GM12878 (cell line): ENCODE measurements around the gene INO80C. TPM values are rescaled to one million over a fixed set of nuclear protein-coding genes. Genes with fewer than 3 reads are reported as not detected.

Source experiments
- BMI1 ChIP-seq: fragments of 450-650 bp; IDR thresholded peaks from 2 replicates; pipeline ENCODE4 v1.6.1; 2016; ENCODE audit warnings: mild to moderate bottlenecking, moderate library complexity, borderline replicate concordance
- CBX5 ChIP-seq: sonication (generic); IDR thresholded peaks from 2 replicates; pipeline ENCODE4 v1.6.1; 2016; ENCODE audit warnings: low read depth, moderate library complexity, mild to moderate bottlenecking, inconsistent platforms
- CHD1 ChIP-seq: IDR thresholded peaks from 2 replicates; pipeline ENCODE4 v1.6.1; 2012; ENCODE audit warnings: low read depth, low read length, improper control_type of control experiment
- IKZF1 ChIP-seq: fragments of 450-650 bp; conservative IDR thresholded peaks from 2 replicates; pipeline ENCODE4 v1.6.1; 2017; ENCODE audit warnings: antibody characterized with exemption, mild to moderate bottlenecking
- KDM1A ChIP-seq: fragments of 200-600 bp; sonication (generic); IDR thresholded peaks from 2 replicates; pipeline ENCODE4 v1.6.1; 2016; ENCODE audit warnings: borderline replicate concordance
- KLF5 ChIP-seq: fragments of 450-650 bp; IDR thresholded peaks from 2 replicates; pipeline ENCODE4 v1.6.1; 2014; ENCODE audit warnings: mild to moderate bottlenecking; ENCODE audit not compliant: partially characterized antibody
- LARP7 ChIP-seq: fragments of 450-650 bp; IDR thresholded peaks from 2 replicates; pipeline ENCODE4 v1.6.1; 2017; ENCODE audit warnings: mild to moderate bottlenecking
- MXI1 ChIP-seq: fragments of 150-350 bp; IDR thresholded peaks from 2 replicates; pipeline ENCODE4 v1.6.1; 2011; ENCODE audit warnings: low read depth, mild to moderate bottlenecking, inconsistent platforms, low read length, improper control_type of control experiment
- NR2C1 ChIP-seq: fragments of 450-650 bp; IDR thresholded peaks from 2 replicates; pipeline ENCODE4 v1.6.1; 2017; ENCODE audit warnings: antibody characterized with exemption, mild to moderate bottlenecking, moderate library complexity
- PML ChIP-seq: IDR thresholded peaks from 2 replicates; pipeline ENCODE4 v1.6.1; 2012; ENCODE audit warnings: low read length, inconsistent platforms
- RAD21 ChIP-seq: IDR thresholded peaks from 2 replicates; pipeline ENCODE4 v1.6.1; 2011; ENCODE audit warnings: mild to moderate bottlenecking, low read depth, low read length, moderate library complexity; ENCODE audit not compliant: insufficient read depth
- SMAD5 ChIP-seq: IDR thresholded peaks from 2 replicates; pipeline ENCODE4 v1.6.1; 2016; ENCODE audit warnings: antibody characterized with exemption, low read depth
- SPI1 ChIP-seq: IDR thresholded peaks from 2 replicates; pipeline ENCODE4 v1.6.1; 2011; ENCODE audit warnings: low read depth, mild to moderate bottlenecking, low read length, moderate library complexity, borderline replicate concordance; ENCODE audit not compliant: insufficient read depth
- SREBF2 ChIP-seq: IDR thresholded peaks from 2 replicates; pipeline ENCODE4 v1.6.1; 2012; ENCODE audit warnings: mild to moderate bottlenecking, low read length
- SUZ12 ChIP-seq: fragments of 200-600 bp; sonication (generic); IDR thresholded peaks from one replicate; pipeline ENCODE4 v1.6.1; 2018; ENCODE audit warnings: antibody characterized with exemption, mild to moderate bottlenecking; ENCODE audit not compliant: unreplicated experiment
- TARDBP ChIP-seq: IDR thresholded peaks from 2 replicates; pipeline ENCODE4 v1.6.1; 2016; ENCODE audit warnings: borderline replicate concordance
- TBL1XR1 ChIP-seq: IDR thresholded peaks from 2 replicates; pipeline ENCODE4 v1.6.1; 2012; ENCODE audit warnings: low read depth, low read length, improper control_type of control experiment
- TCF12 ChIP-seq: IDR thresholded peaks from 2 replicates; pipeline ENCODE4 v1.6.1; 2011; ENCODE audit warnings: low read depth, mild to moderate bottlenecking, low read length
- ZBED1 ChIP-seq: IDR thresholded peaks from 2 replicates; pipeline ENCODE4 v1.6.1; 2016; ENCODE audit warnings: borderline replicate concordance
- ZNF274 ChIP-seq: IDR thresholded peaks from one replicate; pipeline ENCODE4 v1.8.0; 2011; ENCODE audit not compliant: insufficient read length, insufficient read depth
- ZNF622 ChIP-seq: fragments of 450-650 bp; IDR thresholded peaks from 2 replicates; pipeline ENCODE4 v1.6.1; 2017; ENCODE audit warnings: mild to moderate bottlenecking, inconsistent platforms
- polyA plus RNA-seq, 11 experiments: library from polyadenylated mRNA; depleted of rRNA in 4 of 11; unstranded in 6 of 11; stranded (reverse) in 5 of 11; fragments of >200 nt; fragmentation: Nextera tagmentation in 4 of 11; fragmentation: Illumina TruSeq in 1 of 11; extraction: Ambion mirVana in 4 of 11; extraction: Trizol in 1 of 11; gene quantifications; 1 replicate in 1 of 11; 2 replicates in 10 of 11; pipeline versions ENCODE4 v1.2.1 to v1.2.3, GENCODE V29; 2011 to 2016; ENCODE audit warnings: inconsistent platforms in 2 of 11, missing spikeins in 2 of 11, low read depth in 1 of 11
- total RNA-seq, 4 experiments: library from RNA; depleted of rRNA in 3 of 4; stranded (reverse); fragments of >200 nt in 3 of 4; fragmentation: Illumina TruSeq in 1 of 4; extraction: Trizol in 1 of 4; gene quantifications; 2 replicates each; pipeline versions ENCODE4 v1.2.1 to v1.2.3, GENCODE V29; 2013 to 2021
- TF ChIP-seq, protein P1 (sequence below): fragments of 450-650 bp; IDR thresholded peaks from 2 replicates; pipeline ENCODE4 v1.6.1; 2018; ENCODE audit warnings: borderline replicate concordance, mild to moderate bottlenecking; ENCODE audit not compliant: partially characterized antibody
- TF ChIP-seq, protein P2 (sequence below): fragments of 450-650 bp; IDR thresholded peaks from 2 replicates; pipeline ENCODE4 v1.6.1; 2017; ENCODE audit warnings: antibody characterized with exemption, mild to moderate bottlenecking, moderate library complexity
- TF ChIP-seq, protein P3 (sequence below): fragments of 450-650 bp; formaldehyde crosslinking; IDR thresholded peaks from 2 replicates; pipeline ENCODE4 v1.4.0; 2022; ENCODE audit warnings: mild to moderate bottlenecking, moderate library complexity
- TF ChIP-seq, protein P4 (sequence below): IDR thresholded peaks from 2 replicates; pipeline ENCODE4 v1.6.1; 2012; ENCODE audit warnings: low read depth, low read length, improper control_type of control experiment

INO80C gene
- total and polyA plus RNA-seq, 10 of the 15 experiments (the other 5 are each of a cell fraction or from before 2014, with no cell fraction given) = 9.9 to 43.2 (median 30.1) TPM

DNA sequence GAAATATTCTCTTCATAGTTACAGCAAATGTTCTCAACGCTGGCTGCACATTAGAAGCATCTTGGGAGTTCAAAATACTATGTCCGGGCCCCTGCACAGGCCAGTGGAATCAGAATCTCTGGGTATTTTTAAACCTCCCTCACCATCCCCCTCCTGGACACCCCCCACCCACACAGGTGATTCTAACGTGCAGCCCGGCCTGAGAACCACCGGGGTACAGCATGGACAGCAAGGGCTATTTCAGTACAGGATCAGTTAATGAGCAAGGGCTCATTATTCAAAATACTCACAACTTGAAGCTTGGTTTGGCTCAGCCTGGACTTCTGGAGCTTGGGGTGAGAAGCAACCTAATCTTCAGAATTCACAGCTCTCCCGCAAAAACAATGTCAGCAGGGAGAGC, 31.4 kb downstream of the INO80C start (continued):
- TF ChIP-seq MXI1 = no peak
- TF ChIP-seq KLF5 = no peak
- TF ChIP-seq CHD1 = no peak
- TF ChIP-seq PML = no peak
- no peak for TF ChIP-seq CBX5
- no peak for TF ChIP-seq KDM1A
- TF ChIP-seq TCF12 = 0 out of 2 replicates have a peak, but pooled peaks have one; percentile 46
- no peak for TF ChIP-seq LARP7
- TF ChIP-seq, protein P1, sequence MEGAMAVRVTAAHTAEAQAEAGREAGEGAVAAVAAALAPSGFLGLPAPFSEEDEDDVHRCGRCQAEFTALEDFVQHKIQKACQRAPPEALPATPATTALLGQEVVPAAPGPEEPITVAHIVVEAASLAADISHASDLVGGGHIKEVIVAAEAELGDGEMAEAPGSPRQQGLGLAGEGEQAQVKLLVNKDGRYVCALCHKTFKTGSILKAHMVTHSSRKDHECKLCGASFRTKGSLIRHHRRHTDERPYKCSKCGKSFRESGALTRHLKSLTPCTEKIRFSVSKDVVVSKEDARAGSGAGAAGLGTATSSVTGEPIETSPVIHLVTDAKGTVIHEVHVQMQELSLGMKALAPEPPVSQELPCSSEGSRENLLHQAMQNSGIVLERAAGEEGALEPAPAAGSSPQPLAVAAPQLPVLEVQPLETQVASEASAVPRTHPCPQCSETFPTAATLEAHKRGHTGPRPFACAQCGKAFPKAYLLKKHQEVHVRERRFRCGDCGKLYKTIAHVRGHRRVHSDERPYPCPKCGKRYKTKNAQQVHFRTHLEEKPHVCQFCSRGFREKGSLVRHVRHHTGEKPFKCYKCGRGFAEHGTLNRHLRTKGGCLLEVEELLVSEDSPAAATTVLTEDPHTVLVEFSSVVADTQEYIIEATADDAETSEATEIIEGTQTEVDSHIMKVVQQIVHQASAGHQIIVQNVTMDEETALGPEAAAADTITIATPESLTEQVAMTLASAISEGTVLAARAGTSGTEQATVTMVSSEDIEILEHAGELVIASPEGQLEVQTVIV = no peak
- no peak for TF ChIP-seq SREBF2
- TF ChIP-seq BMI1 = no peak
- TF ChIP-seq IKZF1 = no peak
- no peak for TF ChIP-seq ZNF274
- TF ChIP-seq, protein P2, sequence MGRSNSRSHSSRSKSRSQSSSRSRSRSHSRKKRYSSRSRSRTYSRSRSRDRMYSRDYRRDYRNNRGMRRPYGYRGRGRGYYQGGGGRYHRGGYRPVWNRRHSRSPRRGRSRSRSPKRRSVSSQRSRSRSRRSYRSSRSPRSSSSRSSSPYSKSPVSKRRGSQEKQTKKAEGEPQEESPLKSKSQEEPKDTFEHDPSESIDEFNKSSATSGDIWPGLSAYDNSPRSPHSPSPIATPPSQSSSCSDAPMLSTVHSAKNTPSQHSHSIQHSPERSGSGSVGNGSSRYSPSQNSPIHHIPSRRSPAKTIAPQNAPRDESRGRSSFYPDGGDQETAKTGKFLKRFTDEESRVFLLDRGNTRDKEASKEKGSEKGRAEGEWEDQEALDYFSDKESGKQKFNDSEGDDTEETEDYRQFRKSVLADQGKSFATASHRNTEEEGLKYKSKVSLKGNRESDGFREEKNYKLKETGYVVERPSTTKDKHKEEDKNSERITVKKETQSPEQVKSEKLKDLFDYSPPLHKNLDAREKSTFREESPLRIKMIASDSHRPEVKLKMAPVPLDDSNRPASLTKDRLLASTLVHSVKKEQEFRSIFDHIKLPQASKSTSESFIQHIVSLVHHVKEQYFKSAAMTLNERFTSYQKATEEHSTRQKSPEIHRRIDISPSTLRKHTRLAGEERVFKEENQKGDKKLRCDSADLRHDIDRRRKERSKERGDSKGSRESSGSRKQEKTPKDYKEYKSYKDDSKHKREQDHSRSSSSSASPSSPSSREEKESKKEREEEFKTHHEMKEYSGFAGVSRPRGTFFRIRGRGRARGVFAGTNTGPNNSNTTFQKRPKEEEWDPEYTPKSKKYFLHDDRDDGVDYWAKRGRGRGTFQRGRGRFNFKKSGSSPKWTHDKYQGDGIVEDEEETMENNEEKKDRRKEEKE = no peak
- TF ChIP-seq SMAD5 = no peak
- no peak for TF ChIP-seq TARDBP
- no peak for TF ChIP-seq ZBED1
- TF ChIP-seq SUZ12 = no peak
- no peak for TF ChIP-seq RAD21
- no peak for TF ChIP-seq SPI1
- TF ChIP-seq NR2C1 = no peak
- TF ChIP-seq, protein P3, sequence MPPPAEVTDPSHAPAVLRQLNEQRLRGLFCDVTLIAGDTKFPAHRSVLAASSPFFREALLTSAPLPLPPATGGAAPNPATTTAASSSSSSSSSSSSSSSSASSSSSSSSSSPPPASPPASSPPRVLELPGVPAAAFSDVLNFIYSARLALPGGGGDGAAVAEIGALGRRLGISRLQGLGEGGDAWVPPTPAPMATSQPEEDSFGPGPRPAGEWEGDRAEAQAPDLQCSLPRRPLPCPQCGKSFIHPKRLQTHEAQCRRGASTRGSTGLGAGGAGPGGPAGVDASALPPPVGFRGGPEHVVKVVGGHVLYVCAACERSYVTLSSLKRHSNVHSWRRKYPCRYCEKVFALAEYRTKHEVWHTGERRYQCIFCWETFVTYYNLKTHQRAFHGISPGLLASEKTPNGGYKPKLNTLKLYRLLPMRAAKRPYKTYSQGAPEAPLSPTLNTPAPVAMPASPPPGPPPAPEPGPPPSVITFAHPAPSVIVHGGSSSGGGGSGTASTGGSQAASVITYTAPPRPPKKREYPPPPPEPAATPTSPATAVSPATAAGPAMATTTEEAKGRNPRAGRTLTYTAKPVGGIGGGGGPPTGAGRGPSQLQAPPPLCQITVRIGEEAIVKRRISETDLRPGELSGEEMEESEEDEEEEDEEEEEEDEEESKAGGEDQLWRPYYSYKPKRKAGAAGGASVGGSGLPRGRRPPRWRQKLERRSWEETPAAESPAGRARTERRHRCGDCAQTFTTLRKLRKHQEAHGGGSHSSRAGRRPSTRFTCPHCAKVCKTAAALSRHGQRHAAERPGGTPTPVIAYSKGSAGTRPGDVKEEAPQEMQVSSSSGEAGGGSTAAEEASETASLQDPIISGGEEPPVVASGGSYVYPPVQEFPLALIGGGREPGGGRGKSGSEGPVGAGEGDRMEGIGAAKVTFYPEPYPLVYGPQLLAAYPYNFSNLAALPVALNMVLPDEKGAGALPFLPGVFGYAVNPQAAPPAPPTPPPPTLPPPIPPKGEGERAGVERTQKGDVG = no peak
- TF ChIP-seq, protein P4, sequence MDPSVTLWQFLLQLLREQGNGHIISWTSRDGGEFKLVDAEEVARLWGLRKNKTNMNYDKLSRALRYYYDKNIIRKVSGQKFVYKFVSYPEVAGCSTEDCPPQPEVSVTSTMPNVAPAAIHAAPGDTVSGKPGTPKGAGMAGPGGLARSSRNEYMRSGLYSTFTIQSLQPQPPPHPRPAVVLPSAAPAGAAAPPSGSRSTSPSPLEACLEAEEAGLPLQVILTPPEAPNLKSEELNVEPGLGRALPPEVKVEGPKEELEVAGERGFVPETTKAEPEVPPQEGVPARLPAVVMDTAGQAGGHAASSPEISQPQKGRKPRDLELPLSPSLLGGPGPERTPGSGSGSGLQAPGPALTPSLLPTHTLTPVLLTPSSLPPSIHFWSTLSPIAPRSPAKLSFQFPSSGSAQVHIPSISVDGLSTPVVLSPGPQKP = no peak
- no peak for TF ChIP-seq TBL1XR1
- TF ChIP-seq ZNF622 = no peak
